Type B pancreatic cell (in vitro differentiated cells): ENCODE data around the gene CARS2. TPM values are rescaled to one million over a fixed set of nuclear protein-coding genes. Genes with fewer than 3 reads are reported as not detected.

Experiments used
- DNase-seq: peaks from one replicate; pipeline ENCODE4 v3.0.0; 2021; ENCODE audit warnings: mixed read lengths; ENCODE audit not compliant: unreplicated experiment; ENCODE audit errors: extremely low spot score
- H3K27ac Mint-ChIP-seq: 2 replicates; pipeline ENCODE4 v1.8.0; 2021; ENCODE audit warnings: mild to moderate bottlenecking, mixed read lengths
- H3K27me3 Mint-ChIP-seq: 2 replicates; pipeline ENCODE4 v1.8.0; 2021; ENCODE audit warnings: mixed read lengths
- H3K36me3 Mint-ChIP-seq: 2 replicates; pipeline ENCODE4 v1.8.0; 2021; ENCODE audit warnings: mixed read lengths
- H3K4me1 Mint-ChIP-seq: one replicate; pipeline ENCODE4 v1.8.0; 2021; ENCODE audit warnings: mixed read lengths; ENCODE audit not compliant: unreplicated experiment
- H3K4me3 Mint-ChIP-seq: 2 replicates; pipeline ENCODE4 v1.8.0; 2021; ENCODE audit warnings: mild to moderate bottlenecking, mixed read lengths
- H3K9me3 Mint-ChIP-seq: 2 replicates; pipeline ENCODE4 v1.8.0; 2021; ENCODE audit warnings: mixed read lengths
- total RNA-seq: library from RNA; stranded (reverse); gene quantifications from 2 replicates; pipeline ENCODE4 v1.2.1, GENCODE V29; 2021; ENCODE audit warnings: low replicate concordance
- TF ChIP-seq, protein P1 (sequence below): fragments of 200-600 bp; sonication (generic); conservative IDR thresholded peaks from 2 replicates; pipeline ENCODE4 v1.5.0; 2021; ENCODE audit warnings: antibody characterized with exemption, mild to moderate bottlenecking

Gene CARS2
- total RNA-seq, 1 donor from 2014 or later: 73.4 TPM

DNA sequence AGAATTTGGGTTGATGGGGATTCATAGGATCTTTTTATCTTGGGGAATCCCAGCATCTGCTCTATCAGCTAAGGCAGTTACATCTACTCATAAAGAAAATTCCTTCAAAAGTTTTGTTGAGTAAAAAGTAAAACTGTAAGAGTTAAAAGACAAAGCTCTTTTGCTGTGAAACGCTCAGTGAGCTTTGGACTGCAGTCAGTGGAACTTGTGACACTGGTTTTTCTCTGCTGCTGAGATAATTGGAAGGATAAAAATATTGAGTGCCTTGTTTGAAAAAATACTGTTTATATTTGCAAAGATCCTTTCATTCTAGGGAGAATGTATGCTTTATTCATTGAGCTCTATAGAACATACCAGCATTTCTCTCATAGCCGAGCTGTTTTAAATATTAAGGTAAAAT, 85.3 kb downstream of the CARS2 start:
- Mint-ChIP-seq H3K27me3 (no peaks in the 10 kb centered on the region), H3K27ac (no peak overlapping the region), H3K4me3 (no peak overlapping the region), H3K9me3 (no peaks in the 10 kb centered on the region), H3K36me3 (peaks cover 8% of the 10 kb centered on the region), H3K4me1 (peaks cover 31% of the 10 kb centered on the region)
- DNase-seq: no peak
- TF ChIP-seq, protein P1, sequence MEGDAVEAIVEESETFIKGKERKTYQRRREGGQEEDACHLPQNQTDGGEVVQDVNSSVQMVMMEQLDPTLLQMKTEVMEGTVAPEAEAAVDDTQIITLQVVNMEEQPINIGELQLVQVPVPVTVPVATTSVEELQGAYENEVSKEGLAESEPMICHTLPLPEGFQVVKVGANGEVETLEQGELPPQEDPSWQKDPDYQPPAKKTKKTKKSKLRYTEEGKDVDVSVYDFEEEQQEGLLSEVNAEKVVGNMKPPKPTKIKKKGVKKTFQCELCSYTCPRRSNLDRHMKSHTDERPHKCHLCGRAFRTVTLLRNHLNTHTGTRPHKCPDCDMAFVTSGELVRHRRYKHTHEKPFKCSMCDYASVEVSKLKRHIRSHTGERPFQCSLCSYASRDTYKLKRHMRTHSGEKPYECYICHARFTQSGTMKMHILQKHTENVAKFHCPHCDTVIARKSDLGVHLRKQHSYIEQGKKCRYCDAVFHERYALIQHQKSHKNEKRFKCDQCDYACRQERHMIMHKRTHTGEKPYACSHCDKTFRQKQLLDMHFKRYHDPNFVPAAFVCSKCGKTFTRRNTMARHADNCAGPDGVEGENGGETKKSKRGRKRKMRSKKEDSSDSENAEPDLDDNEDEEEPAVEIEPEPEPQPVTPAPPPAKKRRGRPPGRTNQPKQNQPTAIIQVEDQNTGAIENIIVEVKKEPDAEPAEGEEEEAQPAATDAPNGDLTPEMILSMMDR: no peak

DNA sequence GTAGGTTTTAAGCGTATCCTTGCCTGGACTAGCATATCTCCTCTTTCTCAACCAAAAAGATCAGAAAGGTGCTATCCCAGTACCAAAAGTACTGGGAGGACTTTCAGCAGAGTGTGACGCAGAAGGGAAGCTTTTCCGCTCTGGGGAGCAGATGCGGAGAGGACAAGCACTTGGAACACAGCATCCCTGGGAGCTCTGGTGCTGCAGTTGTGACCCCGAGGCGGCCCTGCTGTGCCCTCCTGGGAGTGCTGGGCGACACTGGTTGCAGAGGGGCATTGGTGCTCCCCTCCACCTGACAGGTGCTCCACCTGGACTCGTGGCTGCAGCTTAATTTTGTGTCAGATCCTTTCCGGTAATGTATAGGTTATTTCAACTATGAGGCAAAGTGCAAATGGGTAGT, 87.1 kb downstream of the CARS2 start:
- TF ChIP-seq, protein P1: no peak
- Mint-ChIP-seq H3K27me3 (no peaks in the 10 kb centered on the region), H3K4me3 (peak overlapping the region; percentile 36), H3K36me3 (peaks cover 10% of the 10 kb centered on the region), H3K27ac (peak overlapping the region; percentile 47), H3K9me3 (no peaks in the 10 kb centered on the region), H3K4me1 (peaks cover 29% of the 10 kb centered on the region)
- no peak for DNase-seq

DNA sequence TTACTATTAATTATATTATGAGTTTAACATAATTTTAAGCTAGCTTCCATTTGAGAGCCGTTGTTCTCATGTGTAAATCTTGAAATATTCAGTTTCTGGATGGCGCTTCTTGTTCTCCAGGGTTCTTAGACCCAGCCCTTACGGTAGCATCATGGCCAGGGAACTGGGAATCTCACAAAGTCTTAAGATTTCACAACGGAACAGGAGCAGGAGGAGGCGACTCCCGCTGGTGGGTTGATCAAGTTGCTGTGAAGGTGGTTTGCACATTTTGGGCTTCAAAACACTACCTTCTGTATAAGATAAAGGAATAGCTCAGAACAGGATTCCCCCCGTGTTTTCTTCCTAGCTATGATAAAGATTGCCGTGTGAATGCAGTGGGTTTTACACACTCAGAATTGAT, 87.7 kb downstream of the CARS2 start:
- Mint-ChIP-seq H3K27ac (peak overlapping the region; percentile 47), H3K9me3 (peaks cover 3% of the 10 kb centered on the region), H3K27me3 (no peaks in the 10 kb centered on the region), H3K4me1 (peaks cover 29% of the 10 kb centered on the region), H3K36me3 (peaks cover 10% of the 10 kb centered on the region), H3K4me3 (peak overlapping the region; percentile 36)
- DNase-seq: no peak
- TF ChIP-seq, protein P1: no peak

DNA sequence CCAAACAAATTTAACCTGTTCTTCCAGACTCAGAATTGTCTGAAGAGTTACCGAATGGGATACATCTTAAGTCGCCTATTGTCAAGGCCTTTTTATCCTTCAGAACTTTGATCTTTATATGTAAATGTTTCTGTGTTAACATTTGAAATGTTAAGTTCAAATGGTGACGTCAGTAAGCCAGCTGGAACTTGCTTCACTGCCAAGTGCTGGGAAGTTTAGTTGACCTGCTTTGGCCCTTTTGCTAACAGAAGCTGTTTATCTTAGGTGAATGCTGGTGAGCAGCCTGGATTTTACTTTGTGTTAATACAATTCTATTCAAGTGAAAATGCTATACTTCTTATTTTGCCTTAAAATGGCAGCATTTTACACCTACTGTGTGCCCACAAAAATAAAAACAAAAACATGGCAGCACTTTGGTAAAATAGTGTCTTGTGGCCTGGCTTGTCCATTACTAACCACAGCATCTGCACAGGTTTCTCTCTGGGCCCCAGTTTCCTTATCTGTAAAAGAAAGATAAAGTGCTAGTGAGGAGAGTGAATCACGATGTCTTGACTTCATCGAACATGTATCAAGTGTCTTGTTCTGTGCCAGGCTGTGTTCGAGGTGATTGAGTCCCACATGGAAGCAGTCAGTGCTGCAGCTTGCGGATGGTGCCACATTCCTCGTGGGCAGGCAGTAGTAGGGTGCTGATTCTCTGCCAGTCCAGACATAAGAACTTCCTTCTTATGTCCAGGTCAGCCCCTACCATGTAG, 88.4 kb downstream of the CARS2 start:
- H3K27ac Mint-ChIP-seq: peak overlapping the region; percentile 91
- H3K4me1 Mint-ChIP-seq: peaks cover 25% of the 10 kb centered on the region

DNA sequence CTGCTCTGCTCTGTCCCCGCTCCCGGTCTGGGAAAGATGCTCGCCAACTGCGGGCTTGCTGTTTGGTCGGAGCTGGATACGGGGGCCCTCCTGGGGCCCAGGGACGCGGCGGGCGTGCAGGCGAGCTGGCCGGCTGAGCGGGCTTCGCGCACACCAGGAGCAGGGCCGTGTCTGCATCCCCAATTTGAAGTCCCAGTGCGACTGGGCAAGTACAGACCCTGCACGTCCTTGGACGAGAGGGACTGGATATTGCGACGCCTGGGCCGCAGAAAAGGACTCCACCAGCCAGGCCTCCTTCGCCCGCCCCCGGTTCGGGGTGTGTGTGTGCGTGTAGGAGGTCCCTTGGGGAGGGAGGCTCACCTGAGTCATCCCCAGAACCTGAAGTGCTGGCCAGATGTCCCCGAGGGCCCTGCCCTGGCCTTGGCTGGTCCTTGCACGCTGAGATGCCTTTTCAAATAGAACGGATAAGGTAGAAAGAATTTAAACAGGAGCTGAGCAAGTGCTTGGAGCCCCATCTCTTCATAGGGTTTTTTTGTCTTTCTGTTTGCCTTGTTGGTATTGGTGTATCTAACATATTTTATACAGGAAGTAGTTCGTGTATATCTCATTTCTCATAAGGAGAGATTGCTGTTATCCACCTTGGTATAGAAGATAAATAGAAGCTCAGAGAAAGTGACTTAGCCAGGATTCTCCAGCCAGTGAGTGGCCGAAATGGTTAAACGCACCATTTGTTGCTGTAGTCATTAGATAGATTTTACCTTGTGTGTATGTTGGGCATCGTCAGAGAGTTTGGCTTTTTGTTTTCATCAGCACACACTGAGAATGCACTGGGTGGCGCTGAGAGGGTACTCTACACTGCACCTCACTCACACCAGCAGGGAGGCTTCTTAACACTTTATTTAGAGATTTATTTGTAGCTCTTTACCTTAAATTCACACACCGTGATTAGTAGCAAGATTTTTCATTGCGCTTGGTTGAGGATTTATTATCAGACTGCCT, 89.5 kb downstream of the CARS2 start:
- TF ChIP-seq, protein P1: peak; percentile 19

More for the DNA sequence above, 88.4 kb downstream of the CARS2 start:
- Mint-ChIP-seq H3K36me3 (peaks cover 4% of the 10 kb centered on the region), H3K4me3 (peak overlapping the region; percentile 88), H3K9me3 (peaks cover 3% of the 10 kb centered on the region), H3K27me3 (no peaks in the 10 kb centered on the region)
- no peak for DNase-seq
- TF ChIP-seq, protein P1: no peak

More for the DNA sequence above, 89.5 kb downstream of the CARS2 start:
- Mint-ChIP-seq H3K36me3 (peaks cover 4% of the 10 kb centered on the region), H3K27me3 (no peaks in the 10 kb centered on the region), H3K4me1 (peaks cover 23% of the 10 kb centered on the region), H3K4me3 (peak overlapping the region; percentile 88), H3K9me3 (peaks cover 3% of the 10 kb centered on the region), H3K27ac (peak overlapping the region; percentile 91)
- no peak for DNase-seq
